ENCODE data around the gene OCRL.

DNA sequence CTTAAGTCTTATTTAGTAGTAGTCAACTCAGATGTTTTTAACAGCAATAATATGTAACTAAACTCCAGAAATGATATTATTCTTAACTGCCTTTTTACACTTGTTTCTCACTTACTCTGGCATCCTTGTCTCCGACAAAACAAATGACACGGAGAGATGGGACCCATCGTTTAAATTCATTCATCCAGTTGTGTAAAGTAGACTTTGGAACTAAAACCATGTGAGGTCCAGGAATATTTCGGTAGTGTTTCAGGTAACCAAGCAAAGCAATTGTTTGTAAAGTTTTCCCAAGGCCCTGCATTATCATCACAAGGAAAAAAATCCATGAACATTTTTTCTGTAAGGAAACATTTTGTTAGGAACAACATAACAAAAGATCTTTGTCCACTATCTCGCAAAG lies 28.4 kb upstream of the OCRL start:
- TF ChIP-seq FOXM1 (IDR thresholded peaks at IDR 0.05; ENCODE audit: borderline replicate concordance, low read depth) (no peak), TCF12 (IDR thresholded peaks at IDR 0.05; ENCODE audit: low read depth) (no peak)
